NCI-H510A (cell line): Measurements from ENCODE around the gene MYLK4.

ENCODE experiments used
- DNase-seq: peaks from one replicate; lab custom pipeline; 2025; lab: John Stamatoyannopoulos, UW

The MYLK4 gene

GRCh38 chr6:2695454-2696095 is 55.1 kb downstream of the MYLK4 start:
- DNase-seq = no peak

- DNase-seq = no peak
Observed at GRCh38 chr6:2693231-2693630, 57.5 kb downstream of the MYLK4 start.

- no peak for DNase-seq
Observed at GRCh38 chr6:2688401-2689064, 62.2 kb downstream of the MYLK4 start.

- no peak for DNase-seq
Observed at GRCh38 chr6:2687456-2687855, 63.3 kb downstream of the MYLK4 start.

GRCh38 chr6:2686515-2686914 is 64.2 kb downstream of the MYLK4 start:
- no peak for DNase-seq

- no peak for DNase-seq
Observed at GRCh38 chr6:2684766-2685754, 65.7 kb downstream of the MYLK4 start.

- no peak for DNase-seq
Observed at GRCh38 chr6:2684103-2684749, 66.5 kb downstream of the MYLK4 start.

GRCh38 chr6:2680264-2680922 is 70.3 kb downstream of the MYLK4 start:
- no peak for DNase-seq

- DNase-seq = no peak
Observed at GRCh38 chr6:2677080-2677593, 73.6 kb downstream of the MYLK4 start.

- DNase-seq = no peak
Observed at GRCh38 chr6:2676048-2676447, 74.7 kb downstream of the MYLK4 start.

GRCh38 chr6:2674857-2675256 is 75.9 kb downstream of the MYLK4 start:
- no peak for DNase-seq

- DNase-seq = no peak
Observed at GRCh38 chr6:2669067-2669700, 81.5 kb downstream of the MYLK4 start.

- DNase-seq = no peak
Observed at GRCh38 chr6:2667617-2668016, 83.1 kb downstream of the MYLK4 start.

GRCh38 chr6:2666906-2667575 is 83.7 kb downstream of the MYLK4 start:
- DNase-seq = no peak

- no peak for DNase-seq
Observed at GRCh38 chr6:2665146-2666070, 85.3 kb downstream of the MYLK4 start.

- no peak for DNase-seq
Observed at GRCh38 chr6:2663123-2663522, 87.6 kb downstream of the MYLK4 start.

GRCh38 chr6:2661651-2662050 is 89.1 kb downstream of the MYLK4 start:
- no peak for DNase-seq

GRCh38 chr6:2659882-2660281 is 90.8 kb downstream of the MYLK4 start:
- DNase-seq = no peak

GRCh38 chr6:2659381-2659780 is 91.3 kb downstream of the MYLK4 start:
- DNase-seq = no peak
